Activated CD8-positive, alpha-beta T cell treated with anti-CD3 and anti-CD28 coated beads, Interleukin-2, amount 10 ng/mL, durations not matched to agents 7 days and 5 days (primary cell): ENCODE data around the gene KCNT1. TPM values are rescaled to one million over a fixed set of nuclear protein-coding genes. Genes with fewer than 3 reads are reported as not detected.

Experiments used
- ATAC-seq: fragments of 150-1000 bp; cut with Tn5 transposase; one replicate; pipeline ENCODE4 v1.10.0; 2021; ENCODE audit warnings: moderate library complexity
- CTCF ChIA-PET: fragments of 350-600 bp; sonication (Branson Sonifier 250); formaldehyde crosslinking; loops from one replicate; lab custom pipeline; 2021; ENCODE audit warnings: antibody characterized with exemption; lab: Charles Lee
- POLR2A ChIA-PET: fragments of 350-600 bp; sonication (Branson Sonifier 250); formaldehyde crosslinking; loops from one replicate; lab custom pipeline; 2021; ENCODE audit warnings: antibody characterized with exemption; lab: Charles Lee
- DNase-seq: peaks from one replicate; pipeline ENCODE4 v3.0.0-alpha.2; 2020
- H3K27ac Mint-ChIP-seq: one replicate; pipeline ENCODE4 v1.8.0; 2021; ENCODE audit warnings: mild to moderate bottlenecking, mixed read lengths
- H3K27me3 Mint-ChIP-seq: one replicate; pipeline ENCODE4 v1.8.0; 2021; ENCODE audit warnings: low read depth, mixed read lengths
- H3K36me3 Mint-ChIP-seq: one replicate; pipeline ENCODE4 v1.8.0; 2021; ENCODE audit warnings: low read depth, mixed read lengths
- H3K4me1 Mint-ChIP-seq: one replicate; pipeline ENCODE4 v1.8.0; 2021; ENCODE audit warnings: low read depth, mixed read lengths
- H3K4me3 Mint-ChIP-seq: one replicate; pipeline ENCODE4 v1.8.0; 2021; ENCODE audit warnings: mild to moderate bottlenecking, mixed read lengths
- H3K9me3 Mint-ChIP-seq: one replicate; pipeline ENCODE4 v1.8.0; 2022; ENCODE audit warnings: mixed read lengths; ENCODE audit not compliant: insufficient read depth
- total RNA-seq, 2 experiments: library from RNA; stranded (reverse); gene quantifications; one replicate each; pipeline ENCODE4 v1.2.3, GENCODE V29; 2021

The KCNT1 gene
- total RNA-seq, 2 experiments from 2014 or later = not detected

GRCh38 chr9:135736979-135737839, 35.2 kb downstream of the KCNT1 start:
- H3K4me3 Mint-ChIP-seq = no peak overlapping the region
- ATAC-seq (no peak), DNase-seq (no peak)
- no peaks in the 10 kb centered on the region for H3K36me3 Mint-ChIP-seq
- no peaks in the 10 kb centered on the region for H3K9me3 Mint-ChIP-seq
- peaks cover 6% of the 10 kb centered on the region for H3K27me3 Mint-ChIP-seq
- no peak overlapping the region for H3K27ac Mint-ChIP-seq
- ChIA-PET CTCF (no interaction called here), POLR2A (interaction anchor here (0.6 to 0.7 kb wide), 2 partner anchors 52 to 663 kb away, joined by 3 to 4 read pairs; no protein-coding TSS in a partner anchor)
- no peaks in the 10 kb centered on the region for H3K4me1 Mint-ChIP-seq

- Mint-ChIP-seq H3K27ac (no peak overlapping the region), H3K4me1 (no peaks in the 10 kb centered on the region), H3K36me3 (no peaks in the 10 kb centered on the region), H3K9me3 (no peaks in the 10 kb centered on the region), H3K4me3 (no peak overlapping the region), H3K27me3 (peaks cover 6% of the 10 kb centered on the region)
- ChIA-PET CTCF (no interaction called here), POLR2A (interaction anchor here (0.7 kb wide), 1 partner anchor 663 kb away, joined by 4 read pairs; no protein-coding TSS in a partner anchor)
- ATAC-seq (no peak), DNase-seq (no peak)
These were observed 36.0 kb downstream of the KCNT1 start for GRCh38 chr9:135737840-135738521.

- H3K36me3 Mint-ChIP-seq = no peaks in the 10 kb centered on the region
- H3K27me3 Mint-ChIP-seq = peaks cover 6% of the 10 kb centered on the region
- ChIA-PET POLR2A (no interaction called here), CTCF (no interaction called here)
- no peaks in the 10 kb centered on the region for H3K4me1 Mint-ChIP-seq
- DNase-seq (no peak), ATAC-seq (no peak)
- H3K4me3 Mint-ChIP-seq = no peak overlapping the region
- no peaks in the 10 kb centered on the region for H3K9me3 Mint-ChIP-seq
- no peak overlapping the region for H3K27ac Mint-ChIP-seq
These were observed 37.6 kb downstream of the KCNT1 start for GRCh38 chr9:135739271-135740220.

GRCh38 chr9:135741276-135742219, 39.6 kb downstream of the KCNT1 start:
- no peak for ATAC-seq

GRCh38 chr9:135743021-135743420, 41.0 kb downstream of the KCNT1 start:
- Mint-ChIP-seq H3K36me3 (no peaks in the 10 kb centered on the region), H3K4me1 (no peaks in the 10 kb centered on the region), H3K9me3 (no peaks in the 10 kb centered on the region), H3K27me3 (no peaks in the 10 kb centered on the region), H3K27ac (no peak overlapping the region), H3K4me3 (no peak overlapping the region)
- DNase-seq = no peak
- ATAC-seq = no peak
- ChIA-PET CTCF (no interaction called here), POLR2A (no interaction called here)

More at GRCh38 chr9:135741276-135742219, 39.6 kb downstream of the KCNT1 start:
- peaks cover 6% of the 10 kb centered on the region for H3K27me3 Mint-ChIP-seq
- CTCF ChIA-PET = no interaction called here
- H3K36me3 Mint-ChIP-seq = no peaks in the 10 kb centered on the region
- no peak for DNase-seq
- POLR2A ChIA-PET = no interaction called here
- H3K4me1 Mint-ChIP-seq = no peaks in the 10 kb centered on the region
- H3K4me3 Mint-ChIP-seq = no peak overlapping the region
- no peak overlapping the region for H3K27ac Mint-ChIP-seq
- H3K9me3 Mint-ChIP-seq = no peaks in the 10 kb centered on the region

- ChIA-PET CTCF (no interaction called here), POLR2A (no interaction called here)
- Mint-ChIP-seq H3K4me3 (no peak overlapping the region), H3K4me1 (no peaks in the 10 kb centered on the region), H3K9me3 (no peaks in the 10 kb centered on the region), H3K27me3 (no peaks in the 10 kb centered on the region), H3K36me3 (no peaks in the 10 kb centered on the region), H3K27ac (no peak overlapping the region)
- DNase-seq (no peak), ATAC-seq (no peak)
These were observed 41.8 kb downstream of the KCNT1 start for GRCh38 chr9:135743546-135744332.

GRCh38 chr9:135744333-135745070, 42.5 kb downstream of the KCNT1 start:
- DNase-seq (no peak), ATAC-seq (no peak)
- H3K27me3 Mint-ChIP-seq = no peaks in the 10 kb centered on the region
- ChIA-PET POLR2A (no interaction called here), CTCF (no interaction called here)
- H3K36me3 Mint-ChIP-seq = no peaks in the 10 kb centered on the region
- H3K4me3 Mint-ChIP-seq = no peak overlapping the region
- H3K4me1 Mint-ChIP-seq = no peaks in the 10 kb centered on the region
- no peaks in the 10 kb centered on the region for H3K9me3 Mint-ChIP-seq
- no peak overlapping the region for H3K27ac Mint-ChIP-seq

- POLR2A ChIA-PET = no interaction called here
- no peaks in the 10 kb centered on the region for H3K36me3 Mint-ChIP-seq
- no peak for DNase-seq
- no peaks in the 10 kb centered on the region for H3K9me3 Mint-ChIP-seq
- no peak overlapping the region for H3K4me3 Mint-ChIP-seq
- ATAC-seq = no peak
- CTCF ChIA-PET = no interaction called here
- H3K27me3 Mint-ChIP-seq = no peaks in the 10 kb centered on the region
- H3K4me1 Mint-ChIP-seq = no peaks in the 10 kb centered on the region
- no peak overlapping the region for H3K27ac Mint-ChIP-seq
These were observed 43.2 kb downstream of the KCNT1 start for GRCh38 chr9:135745189-135745588.

- no peaks in the 10 kb centered on the region for H3K27me3 Mint-ChIP-seq
- no peaks in the 10 kb centered on the region for H3K9me3 Mint-ChIP-seq
- CTCF ChIA-PET = no interaction called here
- no peak overlapping the region for H3K4me3 Mint-ChIP-seq
- no peak for DNase-seq
- H3K4me1 Mint-ChIP-seq = no peaks in the 10 kb centered on the region
- POLR2A ChIA-PET = no interaction called here
- ATAC-seq = no peak
- no peaks in the 10 kb centered on the region for H3K36me3 Mint-ChIP-seq
- no peak overlapping the region for H3K27ac Mint-ChIP-seq
These were observed 43.8 kb downstream of the KCNT1 start for GRCh38 chr9:135745686-135746324.
